NCI-H1417 treated with DMSO at 0.1 percent for 48 hours (cell line): ENCODE data around the gene RLN3.
"Not testable (repeated sequence)": the region's sequence is repeated elsewhere in the genome, so short reads cannot be mapped to it uniquely, and the experiment has no call there.

Experiments used
- DNase-seq: peaks from one replicate; lab custom pipeline; 2025; lab: John Stamatoyannopoulos, UW

The RLN3 gene

GRCh38 chr19:14021474-14021873, 6.5 kb upstream of the RLN3 start:
- no peak for DNase-seq

- no peak for DNase-seq
These were observed 5.5 kb upstream of the RLN3 start for GRCh38 chr19:14022469-14022868.

GRCh38 chr19:14023404-14024235, 4.3 kb upstream of the RLN3 start:
- no peak for DNase-seq

- not testable (repeated sequence) for DNase-seq
These were observed 1.2 kb upstream of the RLN3 start for GRCh38 chr19:14026652-14027192.

DNA sequence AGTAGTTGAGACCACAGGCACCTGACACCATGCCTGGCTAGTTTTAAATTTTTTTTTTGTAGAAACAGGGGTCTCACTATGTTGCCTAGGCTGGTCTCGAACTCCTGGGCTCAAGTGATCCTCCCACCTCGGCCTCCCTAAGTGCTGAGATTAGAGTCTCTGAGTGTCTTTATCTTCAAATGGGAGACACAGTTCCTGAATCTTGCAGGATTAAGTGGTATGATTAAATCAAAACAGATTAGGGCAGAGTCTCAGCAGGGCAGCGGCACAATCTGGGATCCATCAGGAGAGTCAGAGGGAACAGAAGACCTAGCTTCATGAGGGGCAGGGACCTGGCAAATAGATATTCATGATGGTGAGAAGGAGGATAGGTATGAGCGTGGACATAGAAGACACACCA, 953 bp downstream of the RLN3 start:
- DNase-seq, result no peak

GRCh38 chr19:14030997-14031718, 3.2 kb downstream of the RLN3 start:
- DNase-seq, result no peak

- no peak for DNase-seq
These were observed 4.0 kb downstream of the RLN3 start, which contains the start of gene IL27RA for GRCh38 chr19:14031719-14032480. Gene IL27RA (plus strand): TSS chr19:14031762. CDS start chr19:14031873, 111 bp downstream.

DNA sequence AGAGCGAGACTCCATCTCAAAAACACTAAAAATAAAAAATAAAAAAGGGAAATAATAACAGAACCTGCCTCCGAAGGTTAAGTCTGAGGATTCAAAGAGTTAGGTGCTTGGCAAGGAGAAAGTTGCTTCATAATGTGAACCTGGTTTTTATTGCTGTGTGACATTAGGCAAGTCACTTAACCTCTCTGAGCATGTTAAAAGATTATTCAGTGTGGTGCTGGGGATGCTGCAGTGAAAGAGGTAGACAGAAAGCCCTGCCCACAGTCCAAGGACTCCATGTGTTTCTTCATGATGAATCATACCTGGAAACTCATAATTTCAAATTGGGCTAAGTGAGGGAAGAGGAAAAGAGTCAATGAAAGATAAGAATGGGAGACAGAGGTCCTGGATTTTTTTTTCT, 6.0 kb downstream of the RLN3 start:
- DNase-seq, result no peak

DNA sequence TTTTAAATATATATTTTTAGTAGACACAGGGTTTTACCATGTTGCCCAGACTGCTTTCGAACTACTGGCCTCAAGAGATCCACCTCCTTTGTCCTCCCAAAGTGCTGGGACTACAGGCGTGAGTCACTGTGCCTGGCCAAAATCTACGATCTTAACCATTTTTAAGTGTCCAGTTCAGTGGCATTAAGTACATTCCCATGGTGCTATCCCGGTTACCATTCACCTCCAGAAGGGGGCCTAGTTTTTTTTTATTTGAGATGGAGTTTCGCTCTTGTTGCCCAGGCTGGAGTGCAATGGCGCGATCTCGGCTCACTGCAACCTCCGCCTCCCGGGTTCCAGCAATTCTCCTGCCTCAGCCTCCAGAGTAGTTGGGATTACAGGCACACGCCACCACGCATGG, 7.2 kb downstream of the RLN3 start:
- not testable (repeated sequence) for DNase-seq

DNA sequence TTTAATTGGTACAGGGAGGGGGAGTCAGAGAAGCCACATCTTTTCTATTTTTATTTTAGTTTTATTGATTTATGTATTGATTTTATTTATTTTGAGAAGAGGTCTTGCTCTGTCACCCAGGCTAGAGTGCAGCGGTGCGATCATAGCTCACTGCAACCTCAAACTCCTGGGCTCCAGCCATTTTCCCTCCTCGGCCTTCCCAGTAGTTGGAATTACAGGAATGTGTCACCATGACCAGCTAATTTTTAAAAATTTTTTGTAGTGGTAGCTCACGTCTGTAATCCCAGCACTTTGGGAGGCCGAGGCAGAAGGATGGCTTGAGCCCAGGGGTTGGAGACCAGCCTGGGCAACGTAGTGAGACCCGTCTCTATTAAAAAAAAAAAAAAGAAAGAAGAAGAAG, 7.8 kb downstream of the RLN3 start:
- DNase-seq, result no peak

- no peak for DNase-seq
These were observed 11.2 kb downstream of the RLN3 start for GRCh38 chr19:14039181-14039580.

GRCh38 chr19:14042659-14043608, 15.0 kb downstream of the RLN3 start:
- DNase-seq, result not testable (repeated sequence)

- not testable (repeated sequence) for DNase-seq
These were observed 19.9 kb downstream of the RLN3 start for GRCh38 chr19:14047866-14048265.

- DNase-seq, result no peak
These were observed 20.6 kb downstream of the RLN3 start for GRCh38 chr19:14048443-14049153.

GRCh38 chr19:14050512-14050911, 22.6 kb downstream of the RLN3 start:
- DNase-seq, result no peak

- DNase-seq, result not testable (repeated sequence)
These were observed 23.0 kb downstream of the RLN3 start for GRCh38 chr19:14050961-14051360.

DNA sequence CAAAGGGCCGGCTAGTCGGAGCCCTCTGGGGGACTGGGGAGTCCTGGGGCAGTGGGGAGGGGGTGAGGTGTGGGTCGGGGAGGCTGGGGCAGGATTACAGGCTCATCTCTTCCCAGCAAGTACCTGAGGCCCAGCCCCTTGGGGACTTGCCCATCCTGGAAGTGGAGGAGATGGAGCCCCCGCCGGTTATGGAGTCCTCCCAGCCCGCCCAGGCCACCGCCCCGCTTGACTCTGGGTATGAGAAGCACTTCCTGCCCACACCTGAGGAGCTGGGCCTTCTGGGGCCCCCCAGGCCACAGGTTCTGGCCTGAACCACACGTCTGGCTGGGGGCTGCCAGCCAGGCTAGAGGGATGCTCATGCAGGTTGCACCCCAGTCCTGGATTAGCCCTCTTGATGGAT, 24.0 kb downstream of the RLN3 start:
- DNase-seq, result no peak

DNA sequence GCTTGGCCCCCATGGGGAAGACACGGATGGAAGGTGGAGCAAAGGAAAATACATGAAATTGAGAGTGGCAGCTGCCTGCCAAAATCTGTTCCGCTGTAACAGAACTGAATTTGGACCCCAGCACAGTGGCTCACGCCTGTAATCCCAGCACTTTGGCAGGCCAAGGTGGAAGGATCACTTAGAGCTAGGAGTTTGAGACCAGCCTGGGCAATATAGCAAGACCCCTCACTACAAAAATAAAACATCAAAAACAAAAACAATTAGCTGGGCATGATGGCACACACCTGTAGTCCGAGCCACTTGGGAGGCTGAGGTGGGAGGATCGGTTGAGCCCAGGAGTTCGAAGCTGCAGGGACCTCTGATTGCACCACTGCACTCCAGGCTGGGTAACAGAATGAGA, 24.5 kb downstream of the RLN3 start:
- no peak for DNase-seq

GRCh38 chr19:14053032-14053431, 25.1 kb downstream of the RLN3 start:
- no peak for DNase-seq

- no peak for DNase-seq
These were observed 25.6 kb downstream of the RLN3 start for GRCh38 chr19:14053500-14053899.
